SJCRH30 (cell line): Measurements from ENCODE around the gene ZMYM2. TPM values are rescaled to one million over a fixed set of nuclear protein-coding genes. Genes with fewer than 3 reads are reported as not detected.
A peak's percentile ranks its signal among the peaks of the same experiment; 100 is the strongest.

ENCODE experiments used
- DNase-seq, 2 experiments: peaks; one replicate each; pipeline ENCODE4 v3.0.0-alpha.2; 2015 to 2020
- H3K27ac ChIP-seq: fragments of 250-450 bp; sonication (Bioruptor Pico); 2 replicates; pipeline ENCODE4 v1.5.1; 2020; ENCODE audit warnings: mild to moderate bottlenecking, moderate library complexity
- H3K27me3 ChIP-seq: fragments of 250-450 bp; sonication (Bioruptor Pico); 2 replicates; pipeline ENCODE4 v1.5.1; 2020; ENCODE audit warnings: mild to moderate bottlenecking, moderate library complexity
- H3K36me3 ChIP-seq: fragments of 250-450 bp; sonication (Bioruptor Pico); 2 replicates; pipeline ENCODE4 v1.5.1; 2020; ENCODE audit warnings: mild to moderate bottlenecking, moderate library complexity
- H3K4me1 ChIP-seq: fragments of 250-450 bp; sonication (Bioruptor Pico); 2 replicates; pipeline ENCODE4 v1.5.1; 2020; ENCODE audit warnings: mild to moderate bottlenecking, moderate library complexity
- H3K4me3 ChIP-seq: fragments of 250-450 bp; sonication (Bioruptor Pico); 2 replicates; pipeline ENCODE4 v1.5.1; 2020; ENCODE audit warnings: mild to moderate bottlenecking, moderate library complexity
- H3K9me3 ChIP-seq: fragments of 250-450 bp; sonication (Bioruptor Pico); replicated peaks from 2 replicates; pipeline ENCODE4 v1.5.1; 2020; ENCODE audit warnings: mild to moderate bottlenecking, moderate library complexity
- total RNA-seq: library from RNA; depleted of rRNA; stranded (reverse); fragments of >200 nt; shearing (Covaris generic); gene quantifications from 2 replicates; pipeline ENCODE4 v1.2.3, GENCODE V29; 2014

The ZMYM2 gene
- total RNA-seq, 1 experiment from 2014 or later = 109 TPM

- Histone ChIP-seq H3K9me3 (no peaks in the 10 kb centered on the region), H3K27me3 (no peaks in the 10 kb centered on the region), H3K4me3 (no peak overlapping the region), H3K4me1 (no peaks in the 10 kb centered on the region), H3K36me3 (no peaks in the 10 kb centered on the region), H3K27ac (no peak overlapping the region)
- DNase-seq = no peak
These were observed 166.7 kb downstream of the ZMYM2 start for GRCh38 chr13:20125129-20125782.

DNA sequence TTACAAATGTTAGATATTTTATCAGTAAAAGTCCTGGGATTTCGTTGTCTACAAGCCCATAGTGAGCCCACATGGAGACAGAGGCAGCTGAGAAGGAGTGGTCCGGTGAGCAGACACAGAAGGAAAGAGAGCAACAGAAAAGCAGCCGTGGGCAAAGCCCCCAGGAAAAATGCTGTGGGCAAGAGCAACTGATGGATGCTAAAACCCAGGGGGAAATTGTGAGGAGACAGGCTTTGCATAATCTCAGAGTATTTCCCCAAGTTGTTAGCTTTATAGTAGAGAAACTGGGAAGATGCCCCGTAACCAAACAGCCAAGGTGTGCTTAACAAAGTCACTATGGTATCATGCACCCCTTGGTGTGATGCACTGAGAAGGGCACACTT lies 167.2 kb downstream of the ZMYM2 start:
- Histone ChIP-seq H3K27me3 (no peaks in the 10 kb centered on the region), H3K4me1 (no peaks in the 10 kb centered on the region), H3K4me3 (no peak overlapping the region), H3K36me3 (no peaks in the 10 kb centered on the region), H3K27ac (no peak overlapping the region), H3K9me3 (no peaks in the 10 kb centered on the region)
- no peak for DNase-seq

DNA sequence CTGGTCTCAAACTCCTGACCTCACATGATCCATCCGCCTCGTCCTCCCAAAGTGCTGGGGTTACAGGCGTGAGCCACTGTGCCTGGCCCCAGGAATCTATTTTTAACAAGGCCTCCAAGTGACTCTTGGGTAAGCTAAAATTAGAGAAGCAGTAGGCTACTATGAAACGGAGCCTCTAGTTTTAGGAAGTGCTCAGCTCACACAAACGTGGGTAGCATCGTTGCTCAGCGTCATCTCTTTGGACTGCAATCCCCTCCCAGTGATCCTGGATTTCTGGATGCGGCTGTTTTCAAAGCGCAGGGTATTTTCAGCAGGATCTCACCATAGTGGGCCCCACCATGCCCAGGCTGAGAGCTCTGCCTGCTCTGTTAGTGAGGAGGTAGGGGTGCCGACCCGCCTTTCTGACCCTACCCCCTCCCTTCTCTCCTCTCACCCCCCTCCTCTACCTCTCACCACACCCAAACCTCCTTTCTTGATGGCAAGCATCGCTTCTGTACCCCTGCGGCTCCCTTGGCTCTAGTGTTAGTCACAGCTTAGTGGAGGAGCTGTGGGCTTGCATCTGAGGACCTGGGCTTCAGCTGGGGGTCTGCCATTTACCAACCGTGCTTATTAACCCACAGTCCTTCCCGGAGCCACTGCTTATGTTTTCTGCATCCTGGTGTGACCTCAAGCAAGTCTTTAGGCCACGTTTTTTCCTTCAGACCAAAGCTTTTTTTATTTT lies 168.2 kb downstream of the ZMYM2 start:
- no peaks in the 10 kb centered on the region for H3K9me3 ChIP-seq
- no peak for DNase-seq
- H3K4me3 ChIP-seq = no peak overlapping the region
- H3K27me3 ChIP-seq = no peaks in the 10 kb centered on the region
- no peak overlapping the region for H3K27ac ChIP-seq
- H3K36me3 ChIP-seq = no peaks in the 10 kb centered on the region
- H3K4me1 ChIP-seq = no peaks in the 10 kb centered on the region

DNA sequence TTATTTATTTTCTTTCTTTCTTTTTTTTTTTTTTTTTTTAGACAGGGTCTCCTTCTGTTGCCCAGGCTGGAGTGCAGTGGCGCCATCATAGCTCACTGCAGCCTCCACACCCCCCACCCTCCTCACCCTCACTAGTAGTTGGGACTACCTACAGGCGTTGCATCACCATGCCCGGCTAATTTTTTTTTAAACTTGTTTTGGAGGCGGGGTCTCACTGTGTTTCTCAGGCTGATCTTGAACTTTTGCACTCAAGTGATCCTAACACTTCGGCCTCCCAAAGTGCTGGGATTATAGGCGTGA lies 168.7 kb downstream of the ZMYM2 start:
- Histone ChIP-seq H3K27ac (peak overlapping the region; percentile 52), H3K9me3 (no peaks in the 10 kb centered on the region), H3K27me3 (no peaks in the 10 kb centered on the region), H3K4me1 (no peaks in the 10 kb centered on the region), H3K4me3 (peak overlapping the region; percentile 77), H3K36me3 (no peaks in the 10 kb centered on the region)
- no peak for DNase-seq

DNA sequence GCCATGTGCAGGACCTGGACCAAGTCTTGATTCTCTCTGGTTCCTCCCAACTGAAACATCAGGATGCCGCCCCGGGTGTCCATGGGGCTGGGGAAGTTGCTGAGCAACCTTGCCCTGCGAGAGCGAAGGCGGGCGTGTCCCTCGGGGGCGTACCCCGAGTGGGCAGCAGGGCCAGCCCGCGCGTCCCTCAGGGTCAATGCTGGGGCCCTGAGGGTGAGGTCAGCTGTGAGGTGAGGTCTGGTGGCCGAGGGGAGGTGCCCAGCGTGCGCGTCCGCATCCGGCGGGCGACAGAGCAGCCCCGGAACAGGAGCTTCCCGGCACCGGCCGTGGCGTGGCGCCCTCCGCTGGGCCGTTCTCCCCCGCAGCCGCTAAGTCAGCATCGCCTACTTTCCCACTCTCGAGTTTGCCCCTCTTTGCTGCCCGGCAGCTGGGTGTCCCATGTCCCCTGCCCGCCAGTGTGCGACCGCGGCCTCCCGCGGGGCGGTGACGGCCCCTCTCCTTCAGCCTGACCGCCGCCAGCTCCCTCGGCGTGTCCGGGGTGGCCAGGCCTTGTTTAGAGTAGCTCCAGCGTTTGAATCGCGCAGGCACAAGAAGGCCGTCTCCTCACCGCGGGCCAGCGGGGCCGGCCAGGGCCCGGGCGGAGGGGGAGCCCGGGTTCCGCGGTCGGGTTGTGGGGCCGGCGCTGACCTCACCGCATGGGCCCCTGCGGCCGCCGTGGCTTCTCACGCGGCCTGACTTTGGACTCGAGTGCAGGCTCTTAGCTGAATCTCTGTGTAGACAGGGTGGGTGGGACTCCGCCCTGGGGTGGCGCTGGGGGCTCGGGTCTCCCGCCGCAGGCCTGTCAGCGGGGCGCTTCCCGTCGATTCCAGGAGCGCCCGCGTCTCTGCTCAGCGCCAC lies 169.3 kb downstream of the ZMYM2 start:
- Histone ChIP-seq H3K36me3 (no peaks in the 10 kb centered on the region), H3K4me1 (no peaks in the 10 kb centered on the region), H3K9me3 (no peaks in the 10 kb centered on the region), H3K27ac (peak overlapping the region; percentile 52), H3K27me3 (no peaks in the 10 kb centered on the region), H3K4me3 (peak overlapping the region; percentile 77)
- peak; percentile 56 to 64 for DNase-seq

- no peaks in the 10 kb centered on the region for H3K27me3 ChIP-seq
- no peaks in the 10 kb centered on the region for H3K4me1 ChIP-seq
- DNase-seq = no peak
- H3K4me3 ChIP-seq = peak overlapping the region; percentile 77
- no peaks in the 10 kb centered on the region for H3K9me3 ChIP-seq
- no peaks in the 10 kb centered on the region for H3K36me3 ChIP-seq
- H3K27ac ChIP-seq = peak overlapping the region; percentile 52; the same call in 1 of the 2 replicates
These were observed 170.0 kb downstream of the ZMYM2 start for GRCh38 chr13:20128459-20128931.

GRCh38 chr13:20129076-20129475 lies 170.5 kb downstream of the ZMYM2 start:
- no peaks in the 10 kb centered on the region for H3K36me3 ChIP-seq
- no peak overlapping the region for H3K27ac ChIP-seq
- no peaks in the 10 kb centered on the region for H3K4me1 ChIP-seq
- DNase-seq = no peak
- no peaks in the 10 kb centered on the region for H3K27me3 ChIP-seq
- no peaks in the 10 kb centered on the region for H3K9me3 ChIP-seq
- H3K4me3 ChIP-seq = no peak overlapping the region

- Histone ChIP-seq H3K4me3 (no peak overlapping the region), H3K9me3 (no peaks in the 10 kb centered on the region), H3K4me1 (no peaks in the 10 kb centered on the region), H3K36me3 (no peaks in the 10 kb centered on the region), H3K27me3 (no peaks in the 10 kb centered on the region), H3K27ac (no peak overlapping the region)
- DNase-seq = no peak
These were observed 171.5 kb downstream of the ZMYM2 start for GRCh38 chr13:20130012-20130411.

DNA sequence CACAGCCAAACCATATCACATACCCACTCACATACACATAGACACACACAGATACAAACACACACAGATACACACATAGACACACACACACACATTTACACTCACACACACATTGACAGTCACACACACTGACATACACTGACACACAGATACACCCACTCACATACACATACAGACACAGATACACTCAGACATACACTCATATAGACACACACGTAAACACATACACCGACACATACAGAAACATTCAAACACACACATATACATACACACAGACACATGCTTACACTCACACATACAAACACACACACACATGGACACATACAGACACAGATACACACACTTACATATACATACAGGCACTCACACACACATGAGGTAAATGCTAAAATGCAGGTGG lies 172.1 kb downstream of the ZMYM2 start:
- H3K9me3 ChIP-seq = no peaks in the 10 kb centered on the region
- H3K27ac ChIP-seq = no peak overlapping the region
- no peaks in the 10 kb centered on the region for H3K36me3 ChIP-seq
- DNase-seq = no peak
- no peaks in the 10 kb centered on the region for H3K4me1 ChIP-seq
- H3K4me3 ChIP-seq = no peak overlapping the region
- no peaks in the 10 kb centered on the region for H3K27me3 ChIP-seq

GRCh38 chr13:20131057-20131832 lies 172.7 kb downstream of the ZMYM2 start:
- H3K4me3 ChIP-seq = no peak overlapping the region
- DNase-seq = no peak
- no peaks in the 10 kb centered on the region for H3K9me3 ChIP-seq
- no peaks in the 10 kb centered on the region; the same call in 1 of the 2 replicates for H3K27me3 ChIP-seq
- no peaks in the 10 kb centered on the region for H3K36me3 ChIP-seq
- no peaks in the 10 kb centered on the region for H3K4me1 ChIP-seq
- no peak overlapping the region for H3K27ac ChIP-seq

GRCh38 chr13:20132052-20132634 lies 173.6 kb downstream of the ZMYM2 start:
- Histone ChIP-seq H3K4me3 (no peak overlapping the region), H3K27me3 (no peaks in the 10 kb centered on the region; the same call in 1 of the 2 replicates), H3K9me3 (no peaks in the 10 kb centered on the region), H3K36me3 (no peaks in the 10 kb centered on the region), H3K27ac (no peak overlapping the region), H3K4me1 (no peaks in the 10 kb centered on the region)
- no peak for DNase-seq

- H3K4me3 ChIP-seq = no peak overlapping the region
- peaks cover 5% of the 10 kb centered on the region for H3K27me3 ChIP-seq
- DNase-seq = no peak
- H3K27ac ChIP-seq = no peak overlapping the region
- no peaks in the 10 kb centered on the region for H3K9me3 ChIP-seq
- no peaks in the 10 kb centered on the region for H3K4me1 ChIP-seq
- H3K36me3 ChIP-seq = no peaks in the 10 kb centered on the region
These were observed 176.2 kb downstream of the ZMYM2 start for GRCh38 chr13:20134732-20135131.

- Histone ChIP-seq H3K4me3 (no peak overlapping the region), H3K27me3 (peaks cover 5% of the 10 kb centered on the region), H3K36me3 (no peaks in the 10 kb centered on the region), H3K4me1 (no peaks in the 10 kb centered on the region), H3K27ac (no peak overlapping the region), H3K9me3 (no peaks in the 10 kb centered on the region)
- DNase-seq = no peak
These were observed 178.5 kb downstream of the ZMYM2 start for GRCh38 chr13:20136781-20137703.
